HEK293 (cell line): ENCODE results near the gene TRMT1.

Experiments
- CTCF ChIP-seq: fragments of 450-650 bp; formaldehyde crosslinking; IDR thresholded peaks from 2 replicates; pipeline ENCODE4 v1.5.1; 2016; ENCODE audit warnings: missing biosample characterization, missing genetic modification characterization
- ZBTB1 ChIP-seq: fragments of 450-650 bp; formaldehyde crosslinking; IDR thresholded peaks from 2 replicates; pipeline ENCODE4 v1.5.1; 2016; ENCODE audit warnings: missing biosample characterization, missing genetic modification characterization
- ZBTB20 ChIP-seq: fragments of 450-650 bp; formaldehyde crosslinking; IDR thresholded peaks from 2 replicates; pipeline ENCODE4 v1.5.1; 2016; ENCODE audit warnings: missing biosample characterization, missing genetic modification characterization
- ZNF121 ChIP-seq: fragments of 450-650 bp; formaldehyde crosslinking; IDR thresholded peaks from 2 replicates; pipeline ENCODE4 v1.5.1; 2016; ENCODE audit warnings: missing biosample characterization, missing genetic modification characterization
- ZNF138 ChIP-seq: fragments of 450-650 bp; formaldehyde crosslinking; IDR thresholded peaks from 2 replicates; pipeline ENCODE4 v1.5.1; 2016; ENCODE audit warnings: missing biosample characterization, missing genetic modification characterization, borderline replicate concordance
- ZNF148 ChIP-seq: fragments of 450-650 bp; formaldehyde crosslinking; IDR thresholded peaks from 2 replicates; pipeline ENCODE4 v1.5.0; 2017; ENCODE audit warnings: missing biosample characterization, missing genetic modification characterization, borderline replicate concordance
- ZNF23 ChIP-seq: fragments of 450-650 bp; formaldehyde crosslinking; IDR thresholded peaks from 2 replicates; pipeline ENCODE4 v1.5.1; 2016; ENCODE audit warnings: missing biosample characterization, missing genetic modification characterization, borderline replicate concordance
- ZNF391 ChIP-seq: fragments of 450-650 bp; formaldehyde crosslinking; IDR thresholded peaks from 2 replicates; pipeline ENCODE4 v1.5.1; 2016; ENCODE audit warnings: low read depth, missing biosample characterization, missing genetic modification characterization, borderline replicate concordance
- ZNF423 ChIP-seq: fragments of 450-650 bp; formaldehyde crosslinking; IDR thresholded peaks from 2 replicates; pipeline ENCODE4 v1.5.1; 2016; ENCODE audit warnings: missing biosample characterization, missing genetic modification characterization
- ZNF510 ChIP-seq: fragments of 450-650 bp; formaldehyde crosslinking; IDR thresholded peaks from 2 replicates; pipeline ENCODE4 v1.5.1; 2018; ENCODE audit warnings: mild to moderate bottlenecking, missing genetic modification characterization, missing biosample characterization; ENCODE audit not compliant: insufficient replicate concordance
- ZSCAN30 ChIP-seq: fragments of 450-650 bp; IDR thresholded peaks from 2 replicates; pipeline ENCODE4 v1.5.1; 2018; ENCODE audit warnings: missing biosample characterization, mild to moderate bottlenecking, missing genetic modification characterization, moderate library complexity
- TF ChIP-seq, protein P1 (sequence below): fragments of 450-650 bp; formaldehyde crosslinking; IDR thresholded peaks from 2 replicates; pipeline ENCODE4 v1.5.1; 2016; ENCODE audit warnings: missing biosample characterization, missing genetic modification characterization, borderline replicate concordance

- no peak for TF ChIP-seq ZNF391
- TF ChIP-seq ZBTB20 (tag by site-specific recombination) = no peak
- no peak for TF ChIP-seq ZBTB1 (tag by site-specific recombination)
- no peak for TF ChIP-seq ZNF138 (tag by site-specific recombination)
- TF ChIP-seq ZSCAN30 (tag by site-specific recombination) = no peak
- no peak for TF ChIP-seq ZNF510 (tag by site-specific recombination)
- TF ChIP-seq, protein P1, sequence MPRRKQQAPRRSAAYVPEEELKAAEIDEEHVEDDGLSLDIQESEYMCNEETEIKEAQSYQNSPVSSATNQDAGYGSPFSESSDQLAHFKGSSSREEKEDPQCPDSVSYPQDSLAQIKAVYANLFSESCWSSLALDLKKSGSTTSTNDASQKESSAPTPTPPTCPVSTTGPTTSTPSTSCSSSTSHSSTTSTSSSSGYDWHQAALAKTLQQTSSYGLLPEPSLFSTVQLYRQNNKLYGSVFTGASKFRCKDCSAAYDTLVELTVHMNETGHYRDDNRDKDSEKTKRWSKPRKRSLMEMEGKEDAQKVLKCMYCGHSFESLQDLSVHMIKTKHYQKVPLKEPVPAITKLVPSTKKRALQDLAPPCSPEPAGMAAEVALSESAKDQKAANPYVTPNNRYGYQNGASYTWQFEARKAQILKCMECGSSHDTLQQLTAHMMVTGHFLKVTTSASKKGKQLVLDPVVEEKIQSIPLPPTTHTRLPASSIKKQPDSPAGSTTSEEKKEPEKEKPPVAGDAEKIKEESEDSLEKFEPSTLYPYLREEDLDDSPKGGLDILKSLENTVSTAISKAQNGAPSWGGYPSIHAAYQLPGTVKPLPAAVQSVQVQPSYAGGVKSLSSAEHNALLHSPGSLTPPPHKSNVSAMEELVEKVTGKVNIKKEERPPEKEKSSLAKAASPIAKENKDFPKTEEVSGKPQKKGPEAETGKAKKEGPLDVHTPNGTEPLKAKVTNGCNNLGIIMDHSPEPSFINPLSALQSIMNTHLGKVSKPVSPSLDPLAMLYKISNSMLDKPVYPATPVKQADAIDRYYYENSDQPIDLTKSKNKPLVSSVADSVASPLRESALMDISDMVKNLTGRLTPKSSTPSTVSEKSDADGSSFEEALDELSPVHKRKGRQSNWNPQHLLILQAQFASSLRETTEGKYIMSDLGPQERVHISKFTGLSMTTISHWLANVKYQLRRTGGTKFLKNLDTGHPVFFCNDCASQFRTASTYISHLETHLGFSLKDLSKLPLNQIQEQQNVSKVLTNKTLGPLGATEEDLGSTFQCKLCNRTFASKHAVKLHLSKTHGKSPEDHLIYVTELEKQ (tag by site-specific recombination) = no peak
- no peak for TF ChIP-seq ZNF121
- TF ChIP-seq ZNF23 (tag by site-specific recombination) = no peak
- TF ChIP-seq ZNF148 = no peak
- no peak for TF ChIP-seq CTCF (tag by site-specific recombination)
- no peak for TF ChIP-seq ZNF423 (tag by site-specific recombination)
Measured at GRCh38 chr19:13099073-13099999, 17.2 kb downstream of the TRMT1 start.
